Calu3 (cell line): ENCODE measurements around the gene NUPR1. TPM values are rescaled to one million over a fixed set of nuclear protein-coding genes. Genes with fewer than 3 reads are reported as not detected.

Source experiments
- BruUV-seq: library from RNA; stranded (reverse); fragments of 400-500 nt; replicated peaks from 2 replicates; lab custom pipeline; 2021; lab: Mats Ljungman, UMichigan
- CTCF ChIA-PET: fragments of 300-600 bp; sonication (Branson Sonifier 250); formaldehyde crosslinking; loops from one replicate; lab custom pipeline; 2022; ENCODE audit warnings: antibody characterized with exemption; lab: Charles Lee
- DNase-seq: peaks from one replicate; pipeline ENCODE4 v3.0.0; 2022
- H3K27ac Mint-ChIP-seq: one replicate; pipeline ENCODE4 v1.8.0; 2022; ENCODE audit warnings: mixed read lengths; ENCODE audit not compliant: unreplicated experiment
- H3K27me3 Mint-ChIP-seq: one replicate; pipeline ENCODE4 v1.8.0; 2022; ENCODE audit warnings: mixed read lengths; ENCODE audit not compliant: unreplicated experiment
- H3K36me3 Mint-ChIP-seq: one replicate; pipeline ENCODE4 v1.8.0; 2022; ENCODE audit warnings: mild to moderate bottlenecking, moderate library complexity, mixed read lengths; ENCODE audit not compliant: insufficient read depth, unreplicated experiment
- H3K4me1 Mint-ChIP-seq: one replicate; pipeline ENCODE4 v1.8.0; 2022; ENCODE audit warnings: mild to moderate bottlenecking, low read depth, mixed read lengths; ENCODE audit not compliant: unreplicated experiment
- H3K4me3 Mint-ChIP-seq: one replicate; pipeline ENCODE4 v1.8.0; 2022; ENCODE audit warnings: mild to moderate bottlenecking, low read depth, moderate library complexity, mixed read lengths; ENCODE audit not compliant: unreplicated experiment
- H3K9me3 Mint-ChIP-seq: one replicate; pipeline ENCODE4 v1.8.0; 2022; ENCODE audit warnings: low read depth, mixed read lengths; ENCODE audit not compliant: unreplicated experiment
- CTCF ChIP-seq: fragments of 200-600 bp; IDR thresholded peaks from one replicate; pipeline ENCODE4 v1.8.0; 2022; ENCODE audit warnings: antibody characterized with exemption; ENCODE audit not compliant: unreplicated experiment
- intact Hi-C: fragments of 100-400 bp; cut with micrococcal nuclease; formaldehyde crosslinking; loops from one replicate; pipeline ENCODE4 v1.10.0; 2022; ENCODE audit not compliant: unreplicated experiment
- total RNA-seq: library from RNA; stranded (reverse); gene quantifications from 2 replicates; pipeline ENCODE4 v1.2.3, GENCODE V29; 2022

Gene NUPR1
- total RNA-seq, 1 experiment from 2014 or later = 0.73 TPM

- Mint-ChIP-seq H3K36me3 (no peaks in the 10 kb centered on the region), H3K4me1 (no peaks in the 10 kb centered on the region), H3K9me3 (no peaks in the 10 kb centered on the region), H3K4me3 (no peak overlapping the region), H3K27me3 (no peaks in the 10 kb centered on the region), H3K27ac (no peak overlapping the region)
- no TSS peak for BruUV-seq
- CTCF ChIA-PET = no interaction called here
- DNase-seq = no peak
- intact Hi-C loops = no loop called here
- no peak for TF ChIP-seq CTCF
Measured at GRCh38 chr16:28526201-28527099, 12.3 kb downstream of the NUPR1 start.

- CTCF ChIA-PET = interaction anchor here (0.6 kb wide), 1 partner anchor 24 kb away, joined by 3 read pairs; no protein-coding TSS in a partner anchor
- Mint-ChIP-seq H3K4me3 (no peak overlapping the region), H3K9me3 (no peaks in the 10 kb centered on the region), H3K27me3 (no peaks in the 10 kb centered on the region), H3K36me3 (no peaks in the 10 kb centered on the region), H3K4me1 (no peaks in the 10 kb centered on the region), H3K27ac (no peak overlapping the region)
- intact Hi-C loops = no loop called here
- DNase-seq = no peak
- no peak for TF ChIP-seq CTCF
- no TSS peak for BruUV-seq
Measured at GRCh38 chr16:28524681-28525171, 14.0 kb downstream of the NUPR1 start.

- CTCF ChIA-PET = no interaction called here
- H3K27me3 Mint-ChIP-seq = no peaks in the 10 kb centered on the region
- no TSS peak for BruUV-seq
Measured at GRCh38 chr16:28522792-28523191, 16.0 kb downstream of the NUPR1 start.

GRCh38 chr16:28521436-28521835 lies 17.3 kb downstream of the NUPR1 start:
- no peaks in the 10 kb centered on the region for H3K4me1 Mint-ChIP-seq
- no peak for DNase-seq
- intact Hi-C loops = no loop called here
- TF ChIP-seq CTCF = no peak
- CTCF ChIA-PET = interaction anchor here (1.2 kb wide), 1 partner anchor 20 kb away, joined by 3 read pairs; no protein-coding TSS in a partner anchor
- no peaks in the 10 kb centered on the region for H3K27me3 Mint-ChIP-seq
- H3K9me3 Mint-ChIP-seq = no peaks in the 10 kb centered on the region
- no peak overlapping the region for H3K27ac Mint-ChIP-seq
- no TSS peak for BruUV-seq
- no peaks in the 10 kb centered on the region for H3K36me3 Mint-ChIP-seq
- H3K4me3 Mint-ChIP-seq = no peak overlapping the region

More at GRCh38 chr16:28522792-28523191, 16.0 kb downstream of the NUPR1 start:
- no peak for DNase-seq
- Mint-ChIP-seq H3K27ac (no peak overlapping the region), H3K9me3 (no peaks in the 10 kb centered on the region), H3K4me3 (no peak overlapping the region), H3K36me3 (no peaks in the 10 kb centered on the region), H3K4me1 (no peaks in the 10 kb centered on the region)
- intact Hi-C loops = no loop called here
- TF ChIP-seq CTCF = no peak
